ENCODE results near the gene RNF183. TPM values are rescaled to one million over a fixed set of nuclear protein-coding genes. Genes with fewer than 3 reads are reported as not detected.

Gene RNF183
- polyA plus RNA-seq, 1 of the 3 experiments (the other 2 are of a cell fraction) = not detected

DNA sequence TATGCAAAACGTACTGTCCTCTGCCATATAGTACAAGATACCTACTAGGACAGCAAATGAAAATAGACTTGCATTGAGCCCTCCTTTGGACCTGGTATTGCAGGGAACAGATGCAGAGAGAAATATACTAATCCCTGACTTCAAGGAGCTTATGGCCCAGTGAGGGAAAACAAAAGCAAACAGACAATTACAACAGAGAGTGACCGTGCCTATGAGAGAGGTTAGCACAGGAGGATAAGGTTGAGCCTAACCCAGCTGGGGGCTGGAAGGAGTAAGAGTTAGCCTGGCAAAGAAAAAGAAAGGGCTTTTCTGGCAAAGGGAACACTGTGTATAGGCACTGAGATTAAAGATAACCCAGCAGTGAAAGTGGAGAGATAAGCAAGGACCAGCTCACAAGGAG is 33.3 kb downstream of the RNF183 start (continued):
- TF ChIP-seq, protein P1, sequence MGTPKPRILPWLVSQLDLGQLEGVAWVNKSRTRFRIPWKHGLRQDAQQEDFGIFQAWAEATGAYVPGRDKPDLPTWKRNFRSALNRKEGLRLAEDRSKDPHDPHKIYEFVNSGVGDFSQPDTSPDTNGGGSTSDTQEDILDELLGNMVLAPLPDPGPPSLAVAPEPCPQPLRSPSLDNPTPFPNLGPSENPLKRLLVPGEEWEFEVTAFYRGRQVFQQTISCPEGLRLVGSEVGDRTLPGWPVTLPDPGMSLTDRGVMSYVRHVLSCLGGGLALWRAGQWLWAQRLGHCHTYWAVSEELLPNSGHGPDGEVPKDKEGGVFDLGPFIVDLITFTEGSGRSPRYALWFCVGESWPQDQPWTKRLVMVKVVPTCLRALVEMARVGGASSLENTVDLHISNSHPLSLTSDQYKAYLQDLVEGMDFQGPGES (IDR thresholded peaks at IDR 0.05; ENCODE audit: low read depth, low read length) = no peak
- TF ChIP-seq FOXJ3 (CRISPR knock-in tag; IDR thresholded peaks at IDR 0.05) = no peak

DNA sequence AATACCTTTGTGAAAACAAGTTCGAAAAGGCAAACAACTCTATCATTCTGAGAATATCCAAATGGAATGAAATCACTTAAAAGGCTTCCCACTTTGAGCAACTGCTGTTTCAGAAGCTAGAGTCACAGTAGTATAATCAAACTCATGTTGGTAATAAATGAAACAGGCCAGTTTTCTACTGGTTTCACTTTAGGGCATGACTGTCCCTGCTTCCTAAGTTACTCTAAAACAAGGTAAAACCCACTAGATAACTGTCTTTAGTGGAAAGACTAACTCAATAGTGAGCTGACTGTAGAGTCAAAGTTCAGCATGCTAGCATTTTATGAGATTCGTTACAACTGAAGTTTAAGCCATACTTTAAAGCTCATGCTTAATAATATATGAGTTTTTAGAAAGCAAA is 33.8 kb downstream of the RNF183 start:
- no peaks in the 10 kb centered on the region for H3K9me3 ChIP-seq

DNA sequence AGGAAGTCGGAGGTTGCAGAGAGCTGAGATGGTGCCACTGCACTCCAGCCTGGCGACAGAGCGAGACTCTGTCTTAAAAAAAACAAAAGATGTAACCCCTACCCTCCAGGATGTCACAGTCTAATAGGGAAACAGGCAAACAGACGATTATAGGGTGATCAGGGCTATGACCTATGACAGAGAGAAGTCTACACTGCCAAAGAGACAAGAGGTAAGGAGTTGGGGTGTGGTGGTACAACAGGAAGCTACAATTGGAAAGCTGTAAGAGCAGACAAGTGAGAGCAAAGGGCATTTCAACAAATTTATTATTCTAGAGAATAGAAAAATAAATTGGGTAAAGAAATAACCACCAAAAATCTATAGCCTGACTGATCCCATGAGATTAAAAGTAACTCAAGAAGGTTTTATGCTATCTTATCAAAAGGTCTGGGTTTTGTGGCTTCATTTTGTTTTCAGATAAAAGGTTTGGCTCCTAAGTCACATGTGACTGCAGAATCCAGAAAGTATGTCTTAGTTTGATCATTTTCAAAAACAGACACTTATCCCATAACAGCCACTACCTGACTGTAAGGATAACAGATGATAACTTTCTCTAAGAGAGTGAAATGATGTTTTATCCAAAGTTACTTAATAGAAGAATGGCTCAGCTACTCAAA is 35.1 kb downstream of the RNF183 start:
- Histone ChIP-seq H3K9me3 (no peaks in the 10 kb centered on the region), H4K20me1 (ENCODE audit: insufficient read depth) (no peaks in the 10 kb centered on the region), H3K9me2 (no peaks in the 10 kb centered on the region), H3K27ac (ENCODE audit: low read depth in 2 of 2, low read length in 1 of 2) (no peak overlapping the region), H3K27me3 (ENCODE audit: insufficient read depth) (no peaks in the 10 kb centered on the region), H3K79me2 (ENCODE audit: insufficient read depth) (no peaks in the 10 kb centered on the region), H3K9ac (no peak overlapping the region), H3K36me3 (replicated peaks in 1 of 2; ENCODE audit: control insufficient read depth in 1 of 2, insufficient read depth in 2 of 2, low read length in 1 of 2) (peaks cover 35 to 56% of the 10 kb centered on the region in 2 experiments), H3K4me1 (ENCODE audit: control insufficient read depth in 1 of 2, insufficient read depth in 2 of 2, low read depth in 1 of 2, low read length in 1 of 2) (no peaks in the 10 kb centered on the region), H3F3A (replicated peaks; ENCODE audit: insufficient read depth) (peaks cover 3% of the 10 kb centered on the region), H2AFZ (ENCODE audit: low read depth) (no peak overlapping the region), H3K4me3 (ENCODE audit: low read depth in 2 of 2, low read length in 1 of 2) (no peak overlapping the region), H3K4me2 (no peak overlapping the region)
- 86% methylated on average over 4 of the region's 4 CpGs for WGBS (ENCODE audit: low lambda C conversion rate)
- TF ChIP-seq, protein P2, sequence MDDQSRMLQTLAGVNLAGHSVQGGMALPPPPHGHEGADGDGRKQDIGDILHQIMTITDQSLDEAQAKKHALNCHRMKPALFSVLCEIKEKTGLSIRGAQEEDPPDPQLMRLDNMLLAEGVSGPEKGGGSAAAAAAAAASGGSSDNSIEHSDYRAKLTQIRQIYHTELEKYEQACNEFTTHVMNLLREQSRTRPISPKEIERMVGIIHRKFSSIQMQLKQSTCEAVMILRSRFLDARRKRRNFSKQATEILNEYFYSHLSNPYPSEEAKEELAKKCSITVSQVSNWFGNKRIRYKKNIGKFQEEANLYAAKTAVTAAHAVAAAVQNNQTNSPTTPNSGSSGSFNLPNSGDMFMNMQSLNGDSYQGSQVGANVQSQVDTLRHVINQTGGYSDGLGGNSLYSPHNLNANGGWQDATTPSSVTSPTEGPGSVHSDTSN (IDR thresholded peaks at IDR 0.05) = no peak
- no peak for DNase-seq
- ChIA-PET POLR2A (no interaction called here), CTCF (no interaction called here)

More for the DNA sequence above, 33.8 kb downstream of the RNF183 start:
- no peak overlapping the region for H2AFZ ChIP-seq (ENCODE audit: low read depth)
- H3K9me2 ChIP-seq = no peaks in the 10 kb centered on the region
- peaks cover 38 to 55% of the 10 kb centered on the region in 2 experiments for H3K36me3 ChIP-seq (replicated peaks in 1 of 2; ENCODE audit: control insufficient read depth in 1 of 2, insufficient read depth in 2 of 2, low read length in 1 of 2)
- peaks cover 3% of the 10 kb centered on the region for H3F3A ChIP-seq (replicated peaks; ENCODE audit: insufficient read depth)
- H3K27ac ChIP-seq (ENCODE audit: low read depth in 2 of 2, low read length in 1 of 2) = no peak overlapping the region
- H3K4me3 ChIP-seq (ENCODE audit: low read depth in 2 of 2, low read length in 1 of 2) = no peak overlapping the region
- no peak overlapping the region for H3K9ac ChIP-seq
- POLR2A ChIA-PET = no interaction called here
- peaks cover 0 to 6% of the 10 kb centered on the region in 2 experiments; a peak in 3 of 4 replicates for H3K4me1 ChIP-seq (ENCODE audit: control insufficient read depth in 1 of 2, insufficient read depth in 2 of 2, low read depth in 1 of 2, low read length in 1 of 2)
- no peaks in the 10 kb centered on the region for H3K27me3 ChIP-seq (ENCODE audit: insufficient read depth)
- 95% methylated on average over 2 of the region's 2 CpGs for WGBS (ENCODE audit: low lambda C conversion rate)
- peaks cover 9% of the 10 kb centered on the region for H3K79me2 ChIP-seq (ENCODE audit: insufficient read depth)
- no peak overlapping the region for H3K4me2 ChIP-seq
- CTCF ChIA-PET = interaction anchor here (0.7 to 1.7 kb wide), 4 partner anchors 8 to 318 kb away, joined by 3 to 5 read pairs (median 4); no protein-coding TSS in a partner anchor
- TF ChIP-seq TCF12 (IDR thresholded peaks at IDR 0.05) (no peak), EP300 (IDR thresholded peaks at IDR 0.05; ENCODE audit: borderline replicate concordance in 1 of 2, low read depth in 1 of 2, low read length in 1 of 2) (no peak), TAF1 (IDR thresholded peaks at IDR 0.05; ENCODE audit: borderline replicate concordance, low read depth, low read length) (no peak), RXRA (IDR thresholded peaks at IDR 0.05; ENCODE audit: borderline replicate concordance, low read depth) (no peak), FOSL2 (IDR thresholded peaks at IDR 0.05; ENCODE audit: borderline replicate concordance, low read depth) (no peak), ELF1 (IDR thresholded peaks at IDR 0.05) (no peak), RAD21 (IDR thresholded peaks at IDR 0.05; ENCODE audit: low read length) (no peak), NRF1 (IDR thresholded peaks at IDR 0.05; ENCODE audit: low read depth, low read length) (no peak), RFX5 (IDR thresholded peaks at IDR 0.05; ENCODE audit: low read length) (no peak)
- TF ChIP-seq, protein P3, sequence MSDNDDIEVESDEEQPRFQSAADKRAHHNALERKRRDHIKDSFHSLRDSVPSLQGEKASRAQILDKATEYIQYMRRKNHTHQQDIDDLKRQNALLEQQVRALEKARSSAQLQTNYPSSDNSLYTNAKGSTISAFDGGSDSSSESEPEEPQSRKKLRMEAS (IDR thresholded peaks at IDR 0.05; ENCODE audit: low read depth) = no peak
- no peak for DNase-seq
- no peaks in the 10 kb centered on the region; the same call in 1 of the 2 replicates for H4K20me1 ChIP-seq (ENCODE audit: insufficient read depth)

Measured in SK-N-SH (cell line).